AG09309 (cell line): ENCODE data around the gene PMEPA1.

Experiments used
- DNase-seq: peaks from one replicate; pipeline ENCODE4 v3.0.0-alpha.2; 2010; ENCODE audit warnings: low read depth
- H3K4me3 ChIP-seq: 2 replicates; pipeline ENCODE4 v1.5.1; 2011; ENCODE audit warnings: mild to moderate bottlenecking, low read depth, low read length, moderate library complexity; ENCODE audit not compliant: control insufficient read depth
- CTCF ChIP-seq: IDR thresholded peaks from 2 replicates; pipeline ENCODE4 v1.5.1; 2011; ENCODE audit warnings: mild to moderate bottlenecking, low read depth, low read length, inconsistent platforms; ENCODE audit not compliant: insufficient read depth, control insufficient read depth; ENCODE audit errors: missing control alignments

The PMEPA1 gene

GRCh38 chr20:57650756-57651483 is 58.9 kb downstream of the PMEPA1 start:
- no peak for DNase-seq
- TF ChIP-seq CTCF, result no peak

DNA sequence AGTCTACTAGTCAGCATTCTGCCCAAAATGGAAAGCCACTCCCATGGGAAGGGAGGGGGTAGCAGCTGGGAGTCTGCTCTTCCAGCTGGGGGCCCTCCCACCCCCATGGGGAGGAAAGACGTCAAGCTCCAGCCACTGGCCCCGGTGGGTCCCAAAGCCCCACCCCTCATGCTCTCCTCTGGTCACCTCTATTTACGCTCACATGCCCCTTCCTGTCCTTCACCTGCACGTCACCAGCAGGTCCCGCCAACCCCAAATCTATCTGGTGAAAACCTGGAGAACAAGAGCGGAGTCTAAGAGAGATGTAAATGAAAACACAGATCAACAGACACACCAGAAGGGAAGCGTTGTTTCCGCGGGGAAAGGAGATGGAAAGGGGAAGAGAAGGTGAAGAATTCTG is 59.5 kb downstream of the PMEPA1 start:
- DNase-seq, result no peak
- no peak for TF ChIP-seq CTCF
- H3K4me3 ChIP-seq, result no peak overlapping the region

More at GRCh38 chr20:57650756-57651483, 58.9 kb downstream of the PMEPA1 start:
- no peak overlapping the region for H3K4me3 ChIP-seq

DNA sequence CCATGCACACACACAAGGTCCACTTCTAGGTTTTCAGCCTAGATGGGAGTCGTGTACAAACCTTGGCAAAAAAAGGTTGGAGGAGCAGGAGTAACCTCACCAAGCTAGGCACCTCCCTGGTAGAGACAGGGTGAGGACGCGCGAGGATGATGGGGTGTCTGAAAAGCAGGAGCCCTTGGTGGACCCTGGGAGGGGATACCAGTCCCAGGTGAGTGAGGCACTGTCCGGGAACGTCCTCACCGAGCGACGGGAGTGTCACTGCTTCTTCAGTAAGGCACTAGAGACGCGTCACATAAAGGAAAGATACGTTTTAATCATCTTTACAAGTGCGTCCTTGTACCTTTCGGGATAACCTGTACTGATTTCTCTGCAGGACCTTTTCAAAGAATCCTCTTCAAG is 60.2 kb downstream of the PMEPA1 start:
- no peak for DNase-seq
- TF ChIP-seq CTCF, result no peak
- no peak overlapping the region for H3K4me3 ChIP-seq

GRCh38 chr20:57648878-57649616 is 60.8 kb downstream of the PMEPA1 start:
- no peak for DNase-seq
- TF ChIP-seq CTCF, result no peak
- no peak overlapping the region for H3K4me3 ChIP-seq

- no peak for DNase-seq
- no peak overlapping the region for H3K4me3 ChIP-seq
- no peak for TF ChIP-seq CTCF
Observed at GRCh38 chr20:57647933-57648785, 61.7 kb downstream of the PMEPA1 start.
